ENCODE measurements around the gene HSF2. TPM values are rescaled to one million over a fixed set of nuclear protein-coding genes. Genes with fewer than 3 reads are reported as not detected.

Gene HSF2
- polyA plus RNA-seq, 2 of the 4 experiments (the other 2 are of a cell fraction): 9.2 to 25.9 TPM

DNA sequence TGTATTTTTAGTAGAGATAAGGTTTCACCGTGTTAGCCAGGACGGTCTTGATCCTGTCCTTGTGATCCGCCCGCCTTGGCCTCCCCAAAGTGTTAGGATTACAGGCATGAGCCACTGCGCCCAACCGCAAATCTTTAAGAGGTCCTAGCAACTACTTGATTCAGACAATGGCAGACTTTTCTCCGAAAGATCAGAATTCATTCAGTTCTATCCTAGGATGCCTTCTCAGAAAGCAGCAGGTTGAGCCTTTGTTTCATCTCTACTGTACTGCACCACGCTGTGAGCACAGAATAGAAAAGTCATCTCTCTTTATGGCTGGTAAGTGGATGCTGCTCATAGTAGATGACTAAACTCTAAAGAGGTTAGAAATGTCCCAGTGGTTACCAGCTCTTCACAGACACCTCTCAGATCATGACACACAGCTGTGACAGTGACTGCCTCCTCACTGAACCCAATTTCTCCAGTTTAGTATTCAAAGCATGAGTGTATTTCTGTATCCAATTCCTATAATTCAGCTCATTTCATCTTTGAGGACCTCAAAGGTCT is 6.0 kb upstream of the HSF2 start:
- DNase-seq (ENCODE audit: low read depth in 1 of 2, low spot score in 1 of 2): no peak
- WGBS (ENCODE audit: missing lambda C conversion rate): 77% methylated on average over 8 of the region's 8 CpGs
- no peak for FAIRE-seq
- CTCF ChIA-PET: interaction anchor here (1.0 kb wide), 1 partner anchor 137 kb away, joined by 3 read pairs; no protein-coding TSS in a partner anchor
- no peak overlapping the region for H3K4me3 ChIP-seq
- no peaks in the 10 kb centered on the region for H3K9me3 ChIP-seq
- POLR2A ChIA-PET: no interaction called here
- ATAC-seq: no peak
- H3K27ac ChIP-seq: no peak overlapping the region
- no peak overlapping the region for H3K4me2 ChIP-seq
- no peaks in the 10 kb centered on the region for H3K4me1 ChIP-seq
- TF ChIP-seq ZC3H11A (IDR thresholded peaks at IDR 0.05) (no peak), MAFK (IDR thresholded peaks at IDR 0.05; ENCODE audit: partially characterized antibody) (no peak), MAZ (IDR thresholded peaks at IDR 0.05; ENCODE audit: borderline replicate concordance, low read depth, low read length) (no peak), HOXA7 (CRISPR knock-in tag; IDR thresholded peaks at IDR 0.05) (no peak), ZNF302 (CRISPR knock-in tag; IDR thresholded peaks at IDR 0.05) (no peak), BHLHE40 (IDR thresholded peaks at IDR 0.05; ENCODE audit: low read depth, low read length) (no peak)

DNA sequence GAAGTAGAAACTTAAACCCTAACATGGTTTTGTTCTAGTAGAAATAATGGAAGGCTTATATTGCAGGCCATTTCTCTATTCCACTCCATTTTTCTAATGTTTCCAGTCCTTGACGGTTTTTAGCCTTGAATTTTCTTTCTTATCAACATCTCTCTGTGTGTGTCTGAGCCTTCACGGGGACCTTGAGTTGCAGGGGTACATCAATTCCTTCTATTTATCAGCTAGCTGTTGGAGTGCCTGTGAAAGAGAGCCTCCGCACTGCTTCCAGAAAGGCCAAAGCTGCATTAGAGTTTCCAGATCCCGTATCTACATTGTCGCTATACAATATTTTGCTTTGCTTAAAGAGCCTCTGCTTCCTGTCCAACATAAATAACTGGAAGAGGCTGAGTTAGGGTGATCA is 5.4 kb upstream of the HSF2 start:
- ATAC-seq (no peak), FAIRE-seq (no peak), DNase-seq (ENCODE audit: low read depth in 1 of 2, low spot score in 1 of 2) (no peak)
- Histone ChIP-seq H3K27ac (no peak overlapping the region), H3K9me3 (no peaks in the 10 kb centered on the region), H3K4me2 (no peak overlapping the region), H3K4me3 (no peak overlapping the region), H3K4me1 (no peaks in the 10 kb centered on the region)
- 76% methylated on average over 5 of the region's 5 CpGs for WGBS (ENCODE audit: missing lambda C conversion rate)
- ChIA-PET CTCF (interaction anchor here (1.0 kb wide), 1 partner anchor 136 kb away, joined by 3 read pairs; no protein-coding TSS in a partner anchor), POLR2A (no interaction called here)
- TF ChIP-seq HDAC2 (IDR thresholded peaks at IDR 0.05): no peak
- TF ChIP-seq HOXA7 (CRISPR knock-in tag; IDR thresholded peaks at IDR 0.05): no peak
- TF ChIP-seq, protein P1, sequence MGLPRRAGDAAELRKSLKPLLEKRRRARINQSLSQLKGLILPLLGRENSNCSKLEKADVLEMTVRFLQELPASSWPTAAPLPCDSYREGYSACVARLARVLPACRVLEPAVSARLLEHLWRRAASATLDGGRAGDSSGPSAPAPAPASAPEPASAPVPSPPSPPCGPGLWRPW (IDR thresholded peaks at IDR 0.05): no peak
- no peak for TF ChIP-seq TP53 (CRISPR knock-in tag; IDR thresholded peaks at IDR 0.05)

DNA sequence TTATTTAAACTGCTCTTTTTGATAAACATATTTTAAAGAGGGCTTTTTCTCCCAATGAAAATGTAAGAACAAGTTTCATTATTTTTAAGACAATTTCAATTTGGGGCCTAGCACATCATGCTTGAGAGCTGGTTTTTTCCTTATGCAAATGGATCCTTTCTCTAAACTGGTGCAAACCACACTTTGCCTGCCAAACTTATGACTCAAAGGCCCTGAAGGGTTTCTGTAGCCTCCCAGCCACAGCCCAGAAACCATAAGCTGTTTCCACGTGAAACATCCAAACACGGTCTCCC is 451 bp upstream of the HSF2 start:
- H3K4me3 ChIP-seq: peak overlapping the region; percentile 30; the same call in 2 of the 3 replicates
- peak overlapping the region; percentile 62 to 74; a peak in 4 of 6 replicates for H3K27ac ChIP-seq
- H3K4me1 ChIP-seq: peaks cover 11% of the 10 kb centered on the region; the same call in 2 of the 3 replicates
- CTCF ChIA-PET: interaction anchor here (0.8 kb wide), 1 partner anchor 18 kb away, joined by 4 read pairs; no protein-coding TSS in a partner anchor
- no peak for ATAC-seq
- FAIRE-seq: no peak
- no peak for DNase-seq (ENCODE audit: low read depth in 1 of 2, low spot score in 1 of 2)
- no peak for TF ChIP-seq HOXB5 (CRISPR knock-in tag; IDR thresholded peaks at IDR 0.05)
- TF ChIP-seq ZC3H11A (IDR thresholded peaks at IDR 0.05): no peak
- TF ChIP-seq RCOR1 (IDR thresholded peaks at IDR 0.05; ENCODE audit: low read depth, low read length): no peak
- TF ChIP-seq, protein P2, sequence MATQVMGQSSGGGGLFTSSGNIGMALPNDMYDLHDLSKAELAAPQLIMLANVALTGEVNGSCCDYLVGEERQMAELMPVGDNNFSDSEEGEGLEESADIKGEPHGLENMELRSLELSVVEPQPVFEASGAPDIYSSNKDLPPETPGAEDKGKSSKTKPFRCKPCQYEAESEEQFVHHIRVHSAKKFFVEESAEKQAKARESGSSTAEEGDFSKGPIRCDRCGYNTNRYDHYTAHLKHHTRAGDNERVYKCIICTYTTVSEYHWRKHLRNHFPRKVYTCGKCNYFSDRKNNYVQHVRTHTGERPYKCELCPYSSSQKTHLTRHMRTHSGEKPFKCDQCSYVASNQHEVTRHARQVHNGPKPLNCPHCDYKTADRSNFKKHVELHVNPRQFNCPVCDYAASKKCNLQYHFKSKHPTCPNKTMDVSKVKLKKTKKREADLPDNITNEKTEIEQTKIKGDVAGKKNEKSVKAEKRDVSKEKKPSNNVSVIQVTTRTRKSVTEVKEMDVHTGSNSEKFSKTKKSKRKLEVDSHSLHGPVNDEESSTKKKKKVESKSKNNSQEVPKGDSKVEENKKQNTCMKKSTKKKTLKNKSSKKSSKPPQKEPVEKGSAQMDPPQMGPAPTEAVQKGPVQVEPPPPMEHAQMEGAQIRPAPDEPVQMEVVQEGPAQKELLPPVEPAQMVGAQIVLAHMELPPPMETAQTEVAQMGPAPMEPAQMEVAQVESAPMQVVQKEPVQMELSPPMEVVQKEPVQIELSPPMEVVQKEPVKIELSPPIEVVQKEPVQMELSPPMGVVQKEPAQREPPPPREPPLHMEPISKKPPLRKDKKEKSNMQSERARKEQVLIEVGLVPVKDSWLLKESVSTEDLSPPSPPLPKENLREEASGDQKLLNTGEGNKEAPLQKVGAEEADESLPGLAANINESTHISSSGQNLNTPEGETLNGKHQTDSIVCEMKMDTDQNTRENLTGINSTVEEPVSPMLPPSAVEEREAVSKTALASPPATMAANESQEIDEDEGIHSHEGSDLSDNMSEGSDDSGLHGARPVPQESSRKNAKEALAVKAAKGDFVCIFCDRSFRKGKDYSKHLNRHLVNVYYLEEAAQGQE (IDR thresholded peaks at IDR 0.05): no peak
- TF ChIP-seq JUN (IDR thresholded peaks at IDR 0.05): no peak
- TF ChIP-seq POLR2A (IDR thresholded peaks at IDR 0.05; ENCODE audit: low read length): no peak
- H3K9me3 ChIP-seq: no peaks in the 10 kb centered on the region
- POLR2A ChIA-PET: interaction anchor here (1.0 kb wide), 1 partner anchor 9 kb away, joined by 3 read pairs; no protein-coding TSS in a partner anchor
- H3K4me2 ChIP-seq: peak overlapping the region; percentile 75
- WGBS (ENCODE audit: missing lambda C conversion rate): 0% methylated on average over 2 of the region's 2 CpGs

DNA sequence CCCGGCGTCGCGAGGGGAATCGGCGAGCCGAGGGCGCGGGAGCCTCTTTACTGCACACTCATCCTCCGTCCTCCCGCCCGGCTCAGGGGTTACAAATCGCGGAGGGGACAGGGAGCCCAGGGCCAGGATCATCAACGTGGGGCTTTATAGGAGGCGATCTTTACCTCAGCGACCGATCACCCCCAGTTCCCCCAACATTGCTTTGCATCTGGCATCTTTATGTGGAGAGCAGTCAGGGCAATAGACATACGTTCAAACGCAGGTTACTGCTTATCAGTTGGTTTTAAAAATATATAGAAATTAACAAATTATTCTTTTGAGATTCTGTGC is 634 bp downstream of the HSF2 start:
- peak in 1 of 2 experiments; percentile 34; a peak in 4 of 6 replicates for ATAC-seq
- POLR2A ChIA-PET: interaction anchor here (0.7 to 1.0 kb wide), 2 partner anchors 8 to 71 kb away, joined by 3 read pairs; partner anchors contain the start of gene SERINC1
- under 1% methylated on average over 20 of the region's 20 CpGs for WGBS (ENCODE audit: missing lambda C conversion rate)
- TF ChIP-seq ZFP36 (IDR thresholded peaks at IDR 0.05; ENCODE audit: borderline replicate concordance, partially characterized antibody): no peak
- TF ChIP-seq PHF8 (IDR thresholded peaks at IDR 0.05; ENCODE audit: borderline replicate concordance, low read depth): no peak; the same call in 1 of the 2 replicates
- no peak for TF ChIP-seq ZSCAN20 (CRISPR knock-in tag; IDR thresholded peaks at IDR 0.05)
- TF ChIP-seq CBX8 (IDR thresholded peaks at IDR 0.05): no peak
- TF ChIP-seq EP300 (IDR thresholded peaks at IDR 0.05): no peak
- no peak for TF ChIP-seq SREBF2 (IDR thresholded peaks at IDR 0.05)
- no peak for TF ChIP-seq HEYL (CRISPR knock-in tag; IDR thresholded peaks at IDR 0.05)
- no peak for TF ChIP-seq RFX5 (IDR thresholded peaks at IDR 0.05)
- TF ChIP-seq, protein P3, sequence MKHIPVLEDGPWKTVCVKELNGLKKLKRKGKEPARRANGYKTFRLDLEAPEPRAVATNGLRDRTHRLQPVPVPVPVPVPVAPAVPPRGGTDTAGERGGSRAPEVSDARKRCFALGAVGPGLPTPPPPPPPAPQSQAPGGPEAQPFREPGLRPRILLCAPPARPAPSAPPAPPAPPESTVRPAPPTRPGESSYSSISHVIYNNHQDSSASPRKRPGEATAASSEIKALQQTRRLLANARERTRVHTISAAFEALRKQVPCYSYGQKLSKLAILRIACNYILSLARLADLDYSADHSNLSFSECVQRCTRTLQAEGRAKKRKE (CRISPR knock-in tag; IDR thresholded peaks at IDR 0.05; ENCODE audit: low read depth): no peak
- TF ChIP-seq, protein P4, sequence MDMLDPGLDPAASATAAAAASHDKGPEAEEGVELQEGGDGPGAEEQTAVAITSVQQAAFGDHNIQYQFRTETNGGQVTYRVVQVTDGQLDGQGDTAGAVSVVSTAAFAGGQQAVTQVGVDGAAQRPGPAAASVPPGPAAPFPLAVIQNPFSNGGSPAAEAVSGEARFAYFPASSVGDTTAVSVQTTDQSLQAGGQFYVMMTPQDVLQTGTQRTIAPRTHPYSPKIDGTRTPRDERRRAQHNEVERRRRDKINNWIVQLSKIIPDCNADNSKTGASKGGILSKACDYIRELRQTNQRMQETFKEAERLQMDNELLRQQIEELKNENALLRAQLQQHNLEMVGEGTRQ (IDR thresholded peaks at IDR 0.05): no peak
- TF ChIP-seq, protein P5, sequence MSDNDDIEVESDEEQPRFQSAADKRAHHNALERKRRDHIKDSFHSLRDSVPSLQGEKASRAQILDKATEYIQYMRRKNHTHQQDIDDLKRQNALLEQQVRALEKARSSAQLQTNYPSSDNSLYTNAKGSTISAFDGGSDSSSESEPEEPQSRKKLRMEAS (IDR thresholded peaks at IDR 0.05): no peak
- TF ChIP-seq CEBPB (IDR thresholded peaks at IDR 0.05): no peak
- TF ChIP-seq MAZ (IDR thresholded peaks at IDR 0.05; ENCODE audit: borderline replicate concordance, low read depth, low read length): no peak

More for the DNA sequence above, 634 bp downstream of the HSF2 start:
- Histone ChIP-seq H3K4me3 (peak overlapping the region; percentile 99), H3K27ac (peak overlapping the region; percentile 92 to 97), H3K4me2 (peak overlapping the region; percentile 82), H3K9me3 (no peaks in the 10 kb centered on the region), H3K4me1 (peaks cover 11% of the 10 kb centered on the region; the same call in 2 of the 3 replicates)
- DNase-seq (ENCODE audit: low read depth in 1 of 2, low spot score in 1 of 2) (peak in 1 of 2 experiments; percentile 13), FAIRE-seq (no peak)
- CTCF ChIA-PET: interaction anchor here (0.5 kb wide), 1 partner anchor 9 kb away, joined by 3 read pairs; no protein-coding TSS in a partner anchor
